T-helper 2 cell treated with Interferon-gamma antibody and Interleukin-4, amounts not matched to agents 5 μg/mL and 100 μg/mL, for 36 hours (primary cell): Measurements from ENCODE around the gene RCSD1.

Experiments used
- DNase-seq: peaks from one replicate; pipeline ENCODE4 v3.0.0; 2021; ENCODE audit warnings: low spot score
- H3K27ac Mint-ChIP-seq: one replicate; pipeline ENCODE4 v1.8.0; 2021; ENCODE audit warnings: mild to moderate bottlenecking, mixed read lengths
- H3K27me3 Mint-ChIP-seq: one replicate; pipeline ENCODE4 v1.8.0; 2021; ENCODE audit warnings: low read depth, mixed read lengths
- H3K36me3 Mint-ChIP-seq: one replicate; pipeline ENCODE4 v1.8.0; 2021; ENCODE audit warnings: low read depth, mixed read lengths
- H3K4me1 Mint-ChIP-seq: one replicate; pipeline ENCODE4 v1.8.0; 2021; ENCODE audit warnings: low read depth, mixed read lengths
- H3K4me3 Mint-ChIP-seq: one replicate; pipeline ENCODE4 v1.8.0; 2022; ENCODE audit warnings: mild to moderate bottlenecking, moderate library complexity, mixed read lengths
- H3K9me3 Mint-ChIP-seq: one replicate; pipeline ENCODE4 v1.8.0; 2021; ENCODE audit warnings: mixed read lengths

The RCSD1 gene

GRCh38 chr1:167706363-167706762 lies 76.3 kb downstream of the RCSD1 start:
- H3K27ac Mint-ChIP-seq = peak overlapping the region; percentile 44
- H3K36me3 Mint-ChIP-seq = peaks cover 52% of the 10 kb centered on the region
- no peaks in the 10 kb centered on the region for H3K9me3 Mint-ChIP-seq
- no peaks in the 10 kb centered on the region for H3K27me3 Mint-ChIP-seq
- H3K4me3 Mint-ChIP-seq = no peak overlapping the region
- no peak for DNase-seq
- peaks cover 8% of the 10 kb centered on the region for H3K4me1 Mint-ChIP-seq

- H3K36me3 Mint-ChIP-seq = peaks cover 47% of the 10 kb centered on the region
- no peak overlapping the region for H3K27ac Mint-ChIP-seq
Observed at GRCh38 chr1:167706931-167707877, 77.2 kb downstream of the RCSD1 start.

GRCh38 chr1:167707942-167708341 lies 77.9 kb downstream of the RCSD1 start:
- no peaks in the 10 kb centered on the region for H3K9me3 Mint-ChIP-seq
- H3K27ac Mint-ChIP-seq = no peak overlapping the region
- no peak overlapping the region for H3K4me3 Mint-ChIP-seq
- peaks cover 4% of the 10 kb centered on the region for H3K27me3 Mint-ChIP-seq
- H3K36me3 Mint-ChIP-seq = peaks cover 45% of the 10 kb centered on the region
- no peak for DNase-seq
- peaks cover 9% of the 10 kb centered on the region for H3K4me1 Mint-ChIP-seq

More at GRCh38 chr1:167706931-167707877, 77.2 kb downstream of the RCSD1 start:
- Mint-ChIP-seq H3K4me3 (no peak overlapping the region), H3K9me3 (no peaks in the 10 kb centered on the region), H3K27me3 (peaks cover 4% of the 10 kb centered on the region), H3K4me1 (peaks cover 8% of the 10 kb centered on the region)
- no peak for DNase-seq

GRCh38 chr1:167708940-167709389 lies 78.9 kb downstream of the RCSD1 start:
- Mint-ChIP-seq H3K4me1 (peaks cover 15% of the 10 kb centered on the region), H3K4me3 (no peak overlapping the region), H3K27ac (no peak overlapping the region), H3K27me3 (peaks cover 9% of the 10 kb centered on the region), H3K9me3 (no peaks in the 10 kb centered on the region), H3K36me3 (peaks cover 36% of the 10 kb centered on the region)
- no peak for DNase-seq

GRCh38 chr1:167710836-167711235 lies 80.8 kb downstream of the RCSD1 start:
- no peak overlapping the region for H3K4me3 Mint-ChIP-seq
- H3K9me3 Mint-ChIP-seq = no peaks in the 10 kb centered on the region
- H3K36me3 Mint-ChIP-seq = peaks cover 20% of the 10 kb centered on the region
- H3K27ac Mint-ChIP-seq = no peak overlapping the region
- peaks cover 16% of the 10 kb centered on the region for H3K27me3 Mint-ChIP-seq
- no peak for DNase-seq
- peaks cover 25% of the 10 kb centered on the region for H3K4me1 Mint-ChIP-seq

- H3K27me3 Mint-ChIP-seq = peaks cover 16% of the 10 kb centered on the region
- DNase-seq = no peak
- no peak overlapping the region for H3K27ac Mint-ChIP-seq
- H3K4me3 Mint-ChIP-seq = no peak overlapping the region
- no peaks in the 10 kb centered on the region for H3K9me3 Mint-ChIP-seq
- H3K4me1 Mint-ChIP-seq = peaks cover 26% of the 10 kb centered on the region
- H3K36me3 Mint-ChIP-seq = peaks cover 11% of the 10 kb centered on the region
Observed at GRCh38 chr1:167711797-167712196, 81.8 kb downstream of the RCSD1 start.

- H3K9me3 Mint-ChIP-seq = no peaks in the 10 kb centered on the region
Observed at GRCh38 chr1:167713330-167714081, 83.5 kb downstream of the RCSD1 start.

GRCh38 chr1:167714098-167714438 lies 84.0 kb downstream of the RCSD1 start:
- H3K9me3 Mint-ChIP-seq = no peaks in the 10 kb centered on the region
- no peaks in the 10 kb centered on the region for H3K36me3 Mint-ChIP-seq
- H3K27ac Mint-ChIP-seq = peak overlapping the region; percentile 36
- H3K27me3 Mint-ChIP-seq = peaks cover 16% of the 10 kb centered on the region
- no peak for DNase-seq
- peak overlapping the region; percentile 98 for H3K4me3 Mint-ChIP-seq
- peaks cover 29% of the 10 kb centered on the region for H3K4me1 Mint-ChIP-seq

More at GRCh38 chr1:167713330-167714081, 83.5 kb downstream of the RCSD1 start:
- DNase-seq = peak; percentile 14
- H3K36me3 Mint-ChIP-seq = no peaks in the 10 kb centered on the region
- peaks cover 30% of the 10 kb centered on the region for H3K4me1 Mint-ChIP-seq
- H3K27ac Mint-ChIP-seq = peak overlapping the region; percentile 90
- H3K27me3 Mint-ChIP-seq = peaks cover 16% of the 10 kb centered on the region
- H3K4me3 Mint-ChIP-seq = peak overlapping the region; percentile 98

GRCh38 chr1:167714439-167715156 lies 84.6 kb downstream of the RCSD1 start:
- H3K4me1 Mint-ChIP-seq = peaks cover 34% of the 10 kb centered on the region
- no peaks in the 10 kb centered on the region for H3K9me3 Mint-ChIP-seq
- H3K27ac Mint-ChIP-seq = peak overlapping the region; percentile 90
- H3K4me3 Mint-ChIP-seq = peak overlapping the region; percentile 98
- H3K36me3 Mint-ChIP-seq = no peaks in the 10 kb centered on the region
- peak; percentile 84 for DNase-seq
- H3K27me3 Mint-ChIP-seq = peaks cover 16% of the 10 kb centered on the region

GRCh38 chr1:167715157-167715999 lies 85.3 kb downstream of the RCSD1 start:
- Mint-ChIP-seq H3K36me3 (no peaks in the 10 kb centered on the region), H3K9me3 (no peaks in the 10 kb centered on the region), H3K27ac (peak overlapping the region; percentile 90), H3K4me1 (peaks cover 40% of the 10 kb centered on the region), H3K4me3 (peak overlapping the region; percentile 98), H3K27me3 (peaks cover 16% of the 10 kb centered on the region)
- DNase-seq = peak; percentile 85

GRCh38 chr1:167716000-167716271 lies 85.9 kb downstream of the RCSD1 start:
- peak overlapping the region; percentile 98 for H3K4me3 Mint-ChIP-seq
- H3K4me1 Mint-ChIP-seq = peaks cover 46% of the 10 kb centered on the region
- no peaks in the 10 kb centered on the region for H3K9me3 Mint-ChIP-seq
- no peak for DNase-seq
- H3K27ac Mint-ChIP-seq = peak overlapping the region; percentile 90
- H3K27me3 Mint-ChIP-seq = peaks cover 16% of the 10 kb centered on the region
- no peaks in the 10 kb centered on the region for H3K36me3 Mint-ChIP-seq

GRCh38 chr1:167717351-167717750 lies 87.3 kb downstream of the RCSD1 start:
- peaks cover 52% of the 10 kb centered on the region for H3K4me1 Mint-ChIP-seq
- peaks cover 12% of the 10 kb centered on the region for H3K27me3 Mint-ChIP-seq
- H3K9me3 Mint-ChIP-seq = no peaks in the 10 kb centered on the region
- H3K4me3 Mint-ChIP-seq = peak overlapping the region; percentile 98
- peaks cover 1% of the 10 kb centered on the region for H3K36me3 Mint-ChIP-seq
- peak overlapping the region; percentile 65 for H3K27ac Mint-ChIP-seq
- no peak for DNase-seq
